ENCODE data around the gene ZCCHC13.
"Not testable (repeated sequence)": the region's sequence is repeated elsewhere in the genome, so short reads cannot be mapped to it uniquely, and the experiment has no call there.

Gene ZCCHC13

DNA sequence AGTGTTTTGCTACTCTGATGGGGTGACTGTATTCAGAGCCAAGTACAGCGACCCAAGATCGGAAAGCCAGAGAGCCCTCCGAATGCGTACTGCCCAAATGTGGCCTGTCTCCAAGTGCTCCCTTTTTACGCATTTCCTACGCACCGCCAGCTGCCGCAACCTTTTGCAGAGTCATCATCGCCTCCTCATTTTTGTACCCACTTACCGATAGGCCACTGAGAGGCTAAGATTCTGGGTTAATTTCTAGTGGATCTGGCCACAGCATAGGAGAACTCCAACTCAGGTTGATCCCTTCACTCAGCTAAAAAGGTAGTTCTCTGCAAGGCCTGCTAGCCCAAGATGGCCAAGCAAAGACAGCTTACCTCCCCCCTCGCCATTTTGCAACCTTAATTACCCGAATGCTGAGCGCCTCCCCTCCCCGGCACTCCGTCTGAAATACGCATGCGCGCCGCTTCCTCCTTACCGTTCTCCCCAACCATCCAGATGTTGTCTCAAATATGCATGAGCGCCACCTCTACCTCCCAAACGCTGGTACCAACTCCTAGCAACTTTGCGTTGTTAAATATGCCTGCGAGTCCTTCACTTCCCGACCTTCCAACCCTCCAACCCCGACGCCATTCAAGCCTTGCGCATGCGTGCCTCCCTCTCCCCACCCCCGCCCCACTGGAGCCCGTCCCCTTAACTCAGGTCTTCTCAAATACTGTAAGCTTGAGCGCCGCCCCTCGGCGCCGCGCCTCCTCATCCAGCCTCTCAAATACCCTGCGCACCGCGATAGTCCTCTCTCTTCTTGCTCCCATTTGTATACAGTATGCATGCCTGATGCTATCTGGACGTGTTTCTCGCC, 11.8 kb upstream of the ZCCHC13 start:
- TF ChIP-seq, protein P1, sequence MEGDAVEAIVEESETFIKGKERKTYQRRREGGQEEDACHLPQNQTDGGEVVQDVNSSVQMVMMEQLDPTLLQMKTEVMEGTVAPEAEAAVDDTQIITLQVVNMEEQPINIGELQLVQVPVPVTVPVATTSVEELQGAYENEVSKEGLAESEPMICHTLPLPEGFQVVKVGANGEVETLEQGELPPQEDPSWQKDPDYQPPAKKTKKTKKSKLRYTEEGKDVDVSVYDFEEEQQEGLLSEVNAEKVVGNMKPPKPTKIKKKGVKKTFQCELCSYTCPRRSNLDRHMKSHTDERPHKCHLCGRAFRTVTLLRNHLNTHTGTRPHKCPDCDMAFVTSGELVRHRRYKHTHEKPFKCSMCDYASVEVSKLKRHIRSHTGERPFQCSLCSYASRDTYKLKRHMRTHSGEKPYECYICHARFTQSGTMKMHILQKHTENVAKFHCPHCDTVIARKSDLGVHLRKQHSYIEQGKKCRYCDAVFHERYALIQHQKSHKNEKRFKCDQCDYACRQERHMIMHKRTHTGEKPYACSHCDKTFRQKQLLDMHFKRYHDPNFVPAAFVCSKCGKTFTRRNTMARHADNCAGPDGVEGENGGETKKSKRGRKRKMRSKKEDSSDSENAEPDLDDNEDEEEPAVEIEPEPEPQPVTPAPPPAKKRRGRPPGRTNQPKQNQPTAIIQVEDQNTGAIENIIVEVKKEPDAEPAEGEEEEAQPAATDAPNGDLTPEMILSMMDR (conservative IDR thresholded peaks at IDR 0.05; ENCODE audit: low read depth, low read length): peak; percentile 17
- H3K4me3 ChIP-seq (ENCODE audit: low read length): peak overlapping the region; percentile 86
- peak; percentile 48 for DNase-seq (ENCODE audit: low read depth)

DNA sequence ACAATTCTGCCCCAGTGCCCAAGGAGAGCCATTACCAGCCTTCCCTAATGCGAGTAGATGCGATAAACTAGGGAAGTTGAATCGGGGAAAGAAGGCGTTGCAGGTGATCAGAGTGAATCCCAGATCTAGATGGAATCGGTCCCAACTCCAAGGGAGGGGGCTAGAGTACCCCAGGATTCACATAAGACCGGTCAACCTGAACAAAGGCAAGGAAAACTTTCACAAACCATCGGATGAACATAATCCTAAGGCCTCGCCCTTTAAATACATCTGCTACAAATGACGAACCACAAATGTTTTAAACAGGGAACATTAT, 11.2 kb upstream of the ZCCHC13 start:
- TF ChIP-seq, protein P1 (conservative IDR thresholded peaks at IDR 0.05; ENCODE audit: low read depth, low read length): no peak
- H3K4me3 ChIP-seq (ENCODE audit: low read length): peak overlapping the region; percentile 86
- DNase-seq (ENCODE audit: low read depth): no peak

DNA sequence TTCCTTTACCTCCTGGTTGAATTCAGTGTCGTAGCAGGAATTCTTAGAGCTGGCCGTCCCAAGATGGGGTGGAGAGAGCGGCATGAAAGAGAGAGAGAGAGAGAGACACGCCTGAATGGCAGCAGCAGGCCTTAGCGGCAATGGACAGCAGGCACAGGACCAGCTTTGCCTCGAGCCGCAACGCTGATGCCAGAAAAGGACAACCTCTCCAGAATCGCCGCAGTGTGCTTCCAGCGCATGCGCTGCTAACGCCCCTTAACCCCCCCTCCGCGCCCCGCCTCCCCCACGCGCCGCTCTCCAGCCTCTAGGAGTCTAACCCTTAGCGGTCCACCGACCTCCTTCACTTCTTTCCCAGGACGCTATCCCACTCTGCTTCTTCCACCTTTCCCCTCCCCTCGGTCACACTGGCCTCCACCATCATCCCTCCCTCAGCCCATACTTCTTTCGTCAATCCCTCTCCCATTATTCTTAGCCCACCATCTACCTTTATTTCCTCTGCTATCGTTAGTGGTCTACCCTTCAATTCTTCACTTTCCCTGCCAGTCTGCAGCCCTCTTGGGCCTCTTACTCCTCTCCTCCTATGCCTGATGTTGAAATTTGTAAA, 10.5 kb upstream of the ZCCHC13 start:
- H3K4me3 ChIP-seq (ENCODE audit: low read length): peak overlapping the region; percentile 86
- peak; percentile 28 for DNase-seq (ENCODE audit: low read depth)
- TF ChIP-seq, protein P1 (conservative IDR thresholded peaks at IDR 0.05; ENCODE audit: low read depth, low read length): no peak

DNA sequence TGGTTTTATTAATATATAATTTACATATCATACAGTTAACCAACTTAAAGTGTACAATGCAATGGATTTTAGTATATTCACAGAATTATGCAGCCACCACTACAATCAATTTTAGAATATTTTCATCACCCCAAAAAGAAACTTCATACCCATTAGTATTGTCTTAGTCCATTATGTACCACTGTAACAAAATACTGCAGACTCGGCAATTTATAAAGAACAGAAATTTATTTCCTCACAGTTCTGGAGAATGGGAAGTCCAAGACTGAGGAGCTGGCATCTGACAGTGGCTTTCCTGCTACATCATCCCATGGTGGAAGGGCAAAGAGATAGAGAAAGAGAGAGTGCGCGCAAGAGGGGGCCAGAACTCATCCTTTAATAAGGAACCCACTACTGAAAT, 8.9 kb upstream of the ZCCHC13 start:
- no peak overlapping the region for H3K4me3 ChIP-seq (ENCODE audit: low read length)
- TF ChIP-seq, protein P1 (conservative IDR thresholded peaks at IDR 0.05; ENCODE audit: low read depth, low read length): no peak
- no peak for DNase-seq (ENCODE audit: low read depth)

DNA sequence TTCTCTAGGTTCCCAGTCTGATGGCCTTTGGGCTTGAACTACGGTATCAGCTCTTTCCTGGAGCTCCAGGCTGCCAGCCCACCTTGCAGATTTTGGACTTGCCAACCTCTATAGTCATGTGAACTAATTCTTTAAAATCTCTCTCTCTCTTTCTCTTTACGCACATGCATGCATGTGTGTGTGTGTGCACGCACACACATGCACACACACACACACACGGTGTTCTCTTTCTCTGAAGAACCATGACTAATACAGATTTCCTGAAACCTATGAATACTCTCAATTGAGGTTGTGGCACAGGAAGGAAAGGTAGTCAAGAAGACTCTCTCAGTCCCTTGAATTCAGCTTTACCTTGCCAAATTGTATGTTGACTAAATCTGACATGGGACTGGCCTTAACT, 6.2 kb upstream of the ZCCHC13 start:
- H3K4me3 ChIP-seq (ENCODE audit: low read length): no peak overlapping the region
- no peak for DNase-seq (ENCODE audit: low read depth)
- TF ChIP-seq, protein P1 (conservative IDR thresholded peaks at IDR 0.05; ENCODE audit: low read depth, low read length): no peak

DNA sequence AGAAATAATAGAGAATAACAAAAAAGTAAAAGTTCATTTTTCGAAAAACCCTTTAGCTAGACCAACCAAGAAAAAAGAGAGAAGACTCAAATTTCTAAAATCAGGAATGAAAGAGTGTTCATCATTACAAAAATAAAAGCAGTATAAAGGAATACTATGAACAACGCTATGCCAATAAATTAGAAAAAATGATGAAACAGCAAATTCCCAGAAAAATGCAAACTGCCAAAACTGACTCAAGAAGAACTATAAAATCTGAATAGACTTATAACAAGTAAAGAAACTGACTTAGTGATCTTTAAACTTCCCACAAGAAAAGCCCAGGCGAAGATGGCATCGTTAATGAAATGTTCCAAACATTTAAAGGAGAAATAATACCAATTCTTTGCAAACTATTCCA, 3.1 kb upstream of the ZCCHC13 start:
- no peak overlapping the region for H3K4me3 ChIP-seq (ENCODE audit: low read length)
- DNase-seq (ENCODE audit: low read depth): no peak
- TF ChIP-seq, protein P1 (conservative IDR thresholded peaks at IDR 0.05; ENCODE audit: low read depth, low read length): no peak

DNA sequence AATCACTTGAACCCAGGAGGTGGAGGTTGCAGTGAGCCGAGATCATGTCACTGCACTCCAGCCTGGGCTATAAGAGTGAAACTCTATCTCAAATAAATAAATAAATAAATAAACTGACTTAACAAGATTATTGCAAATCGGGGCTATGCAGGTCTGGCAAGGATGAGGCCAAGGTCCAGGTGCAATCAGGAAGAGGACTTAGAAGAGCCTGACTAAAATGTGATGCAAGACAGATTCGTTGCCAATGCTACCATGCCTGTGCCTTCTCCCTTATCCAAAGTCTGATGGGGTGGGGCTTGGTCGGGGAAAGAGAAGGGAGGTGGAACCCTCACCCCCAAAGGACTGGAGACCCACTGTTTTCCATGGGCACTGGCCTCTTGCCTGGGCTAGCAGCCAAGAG, 14.7 kb downstream of the ZCCHC13 start:
- DNase-seq (ENCODE audit: low read depth): no peak
- H3K4me3 ChIP-seq (ENCODE audit: low read length): no peak overlapping the region
- TF ChIP-seq, protein P1 (conservative IDR thresholded peaks at IDR 0.05; ENCODE audit: low read depth, low read length): no peak

DNA sequence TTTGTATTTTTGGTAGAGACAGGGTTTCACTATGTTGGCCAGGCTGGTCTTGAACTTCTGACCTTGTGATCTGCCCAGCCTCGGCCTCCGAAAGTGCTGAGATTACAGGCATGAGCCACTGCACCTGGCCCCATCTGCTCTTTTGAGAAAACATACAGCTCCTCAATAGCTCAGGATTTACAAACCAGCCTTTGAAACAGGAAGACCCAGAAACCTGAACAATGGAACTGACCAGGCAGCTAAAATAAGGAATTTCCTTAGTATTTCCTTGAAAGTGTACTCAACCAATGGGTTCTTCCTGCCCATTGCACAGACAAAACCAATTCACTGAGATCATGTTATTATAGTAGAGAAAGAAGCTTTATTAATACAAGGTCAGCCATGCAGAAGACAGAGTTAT, 15.3 kb downstream of the ZCCHC13 start:
- H3K4me3 ChIP-seq (ENCODE audit: low read length); DNase-seq (ENCODE audit: low read depth): not testable (repeated sequence)

Measured in retinal pigment epithelial cell (primary cell).